DND-41 (cell line): Measurements from ENCODE around the gene CCDC102B.

ENCODE experiments used
- ATAC-seq: fragments of 200-7000 bp; cut with Tn5 transposase; 3 replicates; pipeline ENCODE4 v1.9.1; 2021; ENCODE audit warnings: low read depth; ENCODE audit not compliant: insufficient read depth
- DNase-seq: peaks from one replicate; pipeline ENCODE4 v3.0.0-alpha.2; 2020
- H2AFZ ChIP-seq: 2 replicates; pipeline ENCODE4 v1.6.0; 2012; ENCODE audit warnings: low read depth, low read length
- H3K27ac ChIP-seq: 2 replicates; pipeline ENCODE4 v1.5.1; 2012; ENCODE audit warnings: low read length, inconsistent platforms
- H3K27me3 ChIP-seq: fragments of 200-600 bp; sonication (generic); 2 replicates; pipeline ENCODE4 v1.6.0; 2012; ENCODE audit warnings: low read length, mild to moderate bottlenecking, inconsistent platforms; ENCODE audit not compliant: insufficient read depth, poor library complexity
- H3K36me3 ChIP-seq: 2 replicates; pipeline ENCODE4 v1.5.1; 2012; ENCODE audit warnings: low read length, inconsistent platforms; ENCODE audit not compliant: insufficient read depth
- H3K4me1 ChIP-seq: 2 replicates; pipeline ENCODE4 v1.5.1; 2012; ENCODE audit warnings: mild to moderate bottlenecking, low read length; ENCODE audit not compliant: insufficient read depth
- H3K4me2 ChIP-seq: 2 replicates; pipeline ENCODE4 v1.6.0; 2012; ENCODE audit warnings: mild to moderate bottlenecking, moderate library complexity, low read length, inconsistent platforms; ENCODE audit not compliant: insufficient read depth
- H3K4me3 ChIP-seq, 2 experiments: fragments of 200-600 bp in 1 of 2; shearing (Covaris generic) in 1 of 2; 2 replicates each; pipeline ENCODE4 v1.5.1; 2012 to 2016; ENCODE audit warnings: inconsistent platforms in 2 of 2, low read length in 2 of 2, mild to moderate bottlenecking in 2 of 2, low read depth in 1 of 2, moderate library complexity in 1 of 2
- H3K79me2 ChIP-seq: 2 replicates; pipeline ENCODE4 v1.6.0; 2012; ENCODE audit warnings: low read length, inconsistent platforms; ENCODE audit not compliant: insufficient read depth
- H3K9ac ChIP-seq: 2 replicates; pipeline ENCODE4 v1.6.0; 2012; ENCODE audit warnings: low read depth, mild to moderate bottlenecking, inconsistent platforms, low read length, moderate library complexity
- H3K9me3 ChIP-seq: 2 replicates; pipeline ENCODE4 v1.5.1; 2012; ENCODE audit warnings: low read length, moderate library complexity, mild to moderate bottlenecking, inconsistent platforms; ENCODE audit not compliant: insufficient read depth, severe bottlenecking
- H4K20me1 ChIP-seq: 2 replicates; pipeline ENCODE4 v1.6.0; 2012; ENCODE audit warnings: low read length; ENCODE audit not compliant: insufficient read depth
- CTCF ChIP-seq: IDR thresholded peaks from 2 replicates; pipeline ENCODE4 v1.5.1; 2012; ENCODE audit warnings: borderline replicate concordance, low read length, moderate library complexity, mild to moderate bottlenecking; ENCODE audit not compliant: poor library complexity, severe bottlenecking; ENCODE audit errors: extremely low read depth
- EZH2 ChIP-seq: IDR thresholded peaks from 3 replicates; pipeline ENCODE4 v1.6.1; 2012; ENCODE audit warnings: borderline replicate concordance, low read depth, mild to moderate bottlenecking, moderate library complexity, low read length, inconsistent platforms; ENCODE audit not compliant: severe bottlenecking

The CCDC102B gene

GRCh38 chr18:69022426-69022825 is 224.5 kb downstream of the CCDC102B start:
- H4K20me1 ChIP-seq: no peaks in the 10 kb centered on the region
- no peak overlapping the region for H3K27ac ChIP-seq
- H2AFZ ChIP-seq: no peak overlapping the region
- DNase-seq (no peak), ATAC-seq (no peak)
- no peak for TF ChIP-seq EZH2
- no peak for TF ChIP-seq CTCF
- no peaks in the 10 kb centered on the region for H3K4me1 ChIP-seq
- no peaks in the 10 kb centered on the region for H3K79me2 ChIP-seq
- H3K27me3 ChIP-seq: no peaks in the 10 kb centered on the region
- no peak overlapping the region for H3K4me3 ChIP-seq
- no peak overlapping the region for H3K9ac ChIP-seq
- no peaks in the 10 kb centered on the region for H3K9me3 ChIP-seq
- H3K36me3 ChIP-seq: no peaks in the 10 kb centered on the region
- H3K4me2 ChIP-seq: no peak overlapping the region

GRCh38 chr18:69031571-69031970 is 233.7 kb downstream of the CCDC102B start:
- H4K20me1 ChIP-seq: no peaks in the 10 kb centered on the region
- no peaks in the 10 kb centered on the region for H3K79me2 ChIP-seq
- H3K27me3 ChIP-seq: no peaks in the 10 kb centered on the region
- no peak for DNase-seq
- no peak overlapping the region for H3K9ac ChIP-seq
- H3K4me1 ChIP-seq: no peaks in the 10 kb centered on the region
- no peaks in the 10 kb centered on the region for H3K9me3 ChIP-seq
- H2AFZ ChIP-seq: no peak overlapping the region
- no peak overlapping the region for H3K4me3 ChIP-seq
- H3K27ac ChIP-seq: no peak overlapping the region
- TF ChIP-seq EZH2: no peak
- no peak for TF ChIP-seq CTCF
- ATAC-seq: no peak
- H3K4me2 ChIP-seq: no peak overlapping the region
- H3K36me3 ChIP-seq: no peaks in the 10 kb centered on the region

- TF ChIP-seq CTCF (no peak), EZH2 (no peak)
- no peaks in the 10 kb centered on the region for H3K79me2 ChIP-seq
- no peak overlapping the region for H3K27ac ChIP-seq
- no peak overlapping the region for H3K4me3 ChIP-seq
- H3K27me3 ChIP-seq: no peaks in the 10 kb centered on the region
- no peak overlapping the region for H3K9ac ChIP-seq
- H4K20me1 ChIP-seq: no peaks in the 10 kb centered on the region
- ATAC-seq (no peak), DNase-seq (no peak)
- H3K9me3 ChIP-seq: no peaks in the 10 kb centered on the region
- no peaks in the 10 kb centered on the region for H3K36me3 ChIP-seq
- no peak overlapping the region for H2AFZ ChIP-seq
- H3K4me1 ChIP-seq: no peaks in the 10 kb centered on the region
- no peak overlapping the region for H3K4me2 ChIP-seq
Observed at GRCh38 chr18:69032009-69032408, 234.1 kb downstream of the CCDC102B start.

GRCh38 chr18:69035756-69036155 is 237.9 kb downstream of the CCDC102B start:
- Histone ChIP-seq H3K9me3 (no peaks in the 10 kb centered on the region), H3K4me1 (no peaks in the 10 kb centered on the region), H3K4me2 (no peak overlapping the region), H3K36me3 (no peaks in the 10 kb centered on the region), H3K79me2 (no peaks in the 10 kb centered on the region), H3K27me3 (no peaks in the 10 kb centered on the region), H4K20me1 (no peaks in the 10 kb centered on the region), H3K4me3 (no peak overlapping the region), H2AFZ (no peak overlapping the region), H3K9ac (no peak overlapping the region), H3K27ac (no peak overlapping the region)
- no peak for ATAC-seq
- no peak for TF ChIP-seq EZH2
- TF ChIP-seq CTCF: no peak
- no peak for DNase-seq
